Endothelial cell of umbilical vein (primary cell): ENCODE results near the gene GOLGA6L10. TPM values are rescaled to one million over a fixed set of nuclear protein-coding genes. Genes with fewer than 3 reads are reported as not detected.
"Not testable (repeated sequence)": the region's sequence is repeated elsewhere in the genome, so short reads cannot be mapped to it uniquely, and the experiment has no call there.

Experiments
- BruUV-seq: library from RNA; stranded (reverse); fragments of 400-500 nt; replicated peaks from 2 replicates; lab custom pipeline; 2021; lab: Mats Ljungman, UMichigan
- CTCF ChIA-PET: fragments of 300-600, 350-600 bp; sonication (Branson Sonifier 250); formaldehyde crosslinking; loops from one replicate; lab custom pipeline; 2021; ENCODE audit warnings: antibody characterized with exemption, inconsistent platforms; lab: Charles Lee
- POLR2A ChIA-PET: fragments of 300-600, 350-600 bp; sonication (Branson Sonifier 250); formaldehyde crosslinking; loops from one replicate; lab custom pipeline; 2021; ENCODE audit warnings: antibody characterized with exemption, inconsistent platforms; lab: Charles Lee
- DNase-seq: peaks from one replicate; pipeline ENCODE4 v3.0.0-alpha.2; 2011; ENCODE audit warnings: low read depth, low spot score
- FAIRE-seq: peaks from 2 replicates; lab custom pipeline; 2011; peaks lifted over from hg19 to GRCh38; lab: Jason Lieb, UNC
- H2AFZ ChIP-seq: 2 replicates; pipeline ENCODE4 v1.6.0; 2012; ENCODE audit warnings: low read depth, low read length, control low read depth, inconsistent platforms
- H3K27ac ChIP-seq: 2 replicates; pipeline ENCODE4 v1.5.1; 2011; ENCODE audit warnings: low read depth, mild to moderate bottlenecking, control low read depth, low read length, moderate library complexity; ENCODE audit not compliant: insufficient read depth
- H3K27me3 ChIP-seq, 2 experiments: 2 replicates each; pipeline versions ENCODE4 v1.6.0 to v1.6.1; 2011; ENCODE audit warnings: low read length in 2 of 2, mixed read lengths in 1 of 2; ENCODE audit not compliant: control insufficient read depth in 2 of 2, insufficient read depth in 2 of 2
- H3K36me3 ChIP-seq, 2 experiments: 2 replicates in 1 of 2; 3 replicates in 1 of 2; pipeline ENCODE4 v1.5.1; 2011; ENCODE audit warnings: low read length in 2 of 2, mild to moderate bottlenecking in 1 of 2, moderate library complexity in 1 of 2; ENCODE audit not compliant: control insufficient read depth in 2 of 2, insufficient read depth in 2 of 2; ENCODE audit errors: extremely low read depth in 1 of 2
- H3K4me1 ChIP-seq: 3 replicates; pipeline ENCODE4 v1.5.1; 2011; ENCODE audit warnings: mild to moderate bottlenecking, low read length; ENCODE audit not compliant: control insufficient read depth, insufficient read depth; ENCODE audit errors: extremely low read depth
- H3K4me2 ChIP-seq: 2 replicates; pipeline ENCODE4 v1.6.1; 2011; ENCODE audit warnings: low read length, control low read depth, mixed read lengths; ENCODE audit not compliant: insufficient read depth
- H3K4me3 ChIP-seq, 3 experiments: fragments of 200-600 bp in 1 of 3; sonication (generic), shearing (Covaris generic) in 1 of 3; replicated peaks in 1 of 3; 2 replicates each; pipeline ENCODE4 v1.5.1; 2011 to 2016; ENCODE audit warnings: control low read depth in 3 of 3, low read length in 3 of 3, mild to moderate bottlenecking in 2 of 3, inconsistent platforms in 1 of 3, low read depth in 1 of 3, moderate library complexity in 1 of 3; ENCODE audit not compliant: insufficient read depth in 1 of 3
- H3K79me2 ChIP-seq: 2 replicates; pipeline ENCODE4 v1.6.0; 2012; ENCODE audit warnings: low read length, inconsistent platforms; ENCODE audit not compliant: control insufficient read depth, insufficient read depth
- H3K9ac ChIP-seq: replicated peaks from 2 replicates; pipeline ENCODE3; 2011; ENCODE audit warnings: low read length, control low read depth; ENCODE audit not compliant: insufficient read depth; ENCODE audit errors: extremely low read depth
- H3K9me1 ChIP-seq: replicated peaks from 3 replicates; pipeline ENCODE4 v1.6.0; 2011; ENCODE audit warnings: mild to moderate bottlenecking, low read length; ENCODE audit not compliant: control insufficient read depth, insufficient read depth; ENCODE audit errors: extremely low read depth
- H3K9me3 ChIP-seq: replicated peaks from 2 replicates; pipeline ENCODE4 v1.5.1; 2012; ENCODE audit warnings: low read length, inconsistent platforms; ENCODE audit not compliant: control insufficient read depth, insufficient read depth
- H4K20me1 ChIP-seq: replicated peaks from 2 replicates; pipeline ENCODE3; 2011; ENCODE audit warnings: mild to moderate bottlenecking, low read length; ENCODE audit not compliant: control insufficient read depth, insufficient read depth; ENCODE audit errors: extremely low read depth
- EZH2 ChIP-seq: IDR thresholded peaks from 2 replicates; pipeline ENCODE4 v1.6.1; 2012; ENCODE audit warnings: borderline replicate concordance, low read depth, mild to moderate bottlenecking, moderate library complexity, low read length, inconsistent platforms; ENCODE audit not compliant: severe bottlenecking
- FOS ChIP-seq: IDR thresholded peaks from 2 replicates; pipeline ENCODE4 v1.6.1; 2011; ENCODE audit warnings: mild to moderate bottlenecking, low read length, moderate library complexity, borderline replicate concordance; ENCODE audit not compliant: insufficient read depth
- JUN ChIP-seq: IDR thresholded peaks from 2 replicates; pipeline ENCODE4 v1.6.1; 2011; ENCODE audit warnings: borderline replicate concordance, low read depth; ENCODE audit not compliant: insufficient read length, insufficient read depth
- MYC ChIP-seq: IDR thresholded peaks from one replicate; pipeline ENCODE4 v1.6.1; 2011; ENCODE audit warnings: mild to moderate bottlenecking, low read depth, low read length
- dilution Hi-C: fragments of 300-500 bp; cut with MboI; formaldehyde crosslinking; loops from one replicate; pipeline ENCODE4 v1.15.0; 2019; ENCODE audit warnings: low sequenced_read_pairs; ENCODE audit not compliant: extremely low pct_ligation_motif_present
- intact Hi-C: fragments of 100-400 bp; cut with micrococcal nuclease; formaldehyde crosslinking; loops from one replicate; pipeline ENCODE4 v1.10.0; 2022
- polyA plus RNA-seq, 4 experiments: library from polyadenylated mRNA; depleted of rRNA in 3 of 4; stranded (reverse) in 3 of 4; unstranded in 1 of 4; fragments of >200 nt; gene quantifications; 2 replicates each; pipeline versions ENCODE4 v1.2.1 to v1.2.3, GENCODE V29; 2011 to 2012; ENCODE audit warnings: missing spikeins in 1 of 4
- total RNA-seq: library from RNA; stranded (reverse); gene quantifications from 2 replicates; pipeline ENCODE4 v1.2.3, GENCODE V29; 2021
- TF ChIP-seq, protein P1 (sequence below), 2 donors: IDR thresholded peaks; 1 replicate in 1 of 2; 2 replicates in 1 of 2; pipeline ENCODE4 v1.5.1; 2011; ENCODE audit warnings: low read length in 2 of 2, mild to moderate bottlenecking in 2 of 2, moderate library complexity in 2 of 2, control low read depth in 1 of 2, inconsistent platforms in 1 of 2, low read depth in 1 of 2; ENCODE audit not compliant: insufficient read depth in 1 of 2; ENCODE audit errors: extremely low read depth in 1 of 2
- TF ChIP-seq, protein P2 (sequence below): IDR thresholded peaks from 2 replicates; pipeline ENCODE4 v1.6.1; 2011; ENCODE audit not compliant: insufficient read depth, insufficient read length

GOLGA6L10 gene
- total and polyA plus RNA-seq, 2 donors (not counting 3 experiments of a cell fraction or from before 2014, with no cell fraction given), result 1.2 to 3.9 TPM

DNA sequence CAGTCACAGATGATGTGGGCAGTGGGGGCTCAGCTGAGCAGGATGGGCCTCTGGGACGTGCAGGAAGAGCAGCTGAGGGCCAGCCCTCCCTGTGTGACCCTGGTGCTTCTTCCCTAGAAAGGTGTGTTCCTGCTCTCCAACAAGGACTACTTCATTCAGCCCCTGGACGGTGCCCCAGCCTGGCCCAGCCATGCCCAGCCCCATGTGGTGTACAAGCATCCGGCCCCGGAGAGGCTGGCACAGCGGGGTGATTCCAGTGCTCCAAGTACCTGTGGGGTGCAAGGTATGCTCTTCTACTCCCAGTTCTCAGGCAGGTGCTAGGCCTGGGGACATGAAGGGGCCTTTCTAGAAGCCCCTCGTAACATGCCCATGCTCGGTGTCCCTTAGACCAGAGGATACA, 48.4 kb downstream of the GOLGA6L10 start:
- Histone ChIP-seq H2AFZ (no peak overlapping the region), H3K27me3 (no peaks in the 10 kb centered on the region), H3K4me2 (no peak overlapping the region), H3K9me1 (no peaks in the 10 kb centered on the region), H3K79me2 (no peaks in the 10 kb centered on the region), H3K9ac (no peak overlapping the region), H3K27ac (no peak overlapping the region), H3K4me1 (no peaks in the 10 kb centered on the region), H3K4me3 (no peak overlapping the region), H4K20me1 (no peaks in the 10 kb centered on the region), H3K36me3 (no peaks in the 10 kb centered on the region), H3K9me3 (no peaks in the 10 kb centered on the region)
- ChIA-PET POLR2A (no interaction called here), CTCF (no interaction called here)
- intact Hi-C loops, result no loop called here
- FAIRE-seq (no peak), DNase-seq (no peak)
- BruUV-seq, result no TSS peak
- no peak for TF ChIP-seq FOS
- TF ChIP-seq, protein P1, sequence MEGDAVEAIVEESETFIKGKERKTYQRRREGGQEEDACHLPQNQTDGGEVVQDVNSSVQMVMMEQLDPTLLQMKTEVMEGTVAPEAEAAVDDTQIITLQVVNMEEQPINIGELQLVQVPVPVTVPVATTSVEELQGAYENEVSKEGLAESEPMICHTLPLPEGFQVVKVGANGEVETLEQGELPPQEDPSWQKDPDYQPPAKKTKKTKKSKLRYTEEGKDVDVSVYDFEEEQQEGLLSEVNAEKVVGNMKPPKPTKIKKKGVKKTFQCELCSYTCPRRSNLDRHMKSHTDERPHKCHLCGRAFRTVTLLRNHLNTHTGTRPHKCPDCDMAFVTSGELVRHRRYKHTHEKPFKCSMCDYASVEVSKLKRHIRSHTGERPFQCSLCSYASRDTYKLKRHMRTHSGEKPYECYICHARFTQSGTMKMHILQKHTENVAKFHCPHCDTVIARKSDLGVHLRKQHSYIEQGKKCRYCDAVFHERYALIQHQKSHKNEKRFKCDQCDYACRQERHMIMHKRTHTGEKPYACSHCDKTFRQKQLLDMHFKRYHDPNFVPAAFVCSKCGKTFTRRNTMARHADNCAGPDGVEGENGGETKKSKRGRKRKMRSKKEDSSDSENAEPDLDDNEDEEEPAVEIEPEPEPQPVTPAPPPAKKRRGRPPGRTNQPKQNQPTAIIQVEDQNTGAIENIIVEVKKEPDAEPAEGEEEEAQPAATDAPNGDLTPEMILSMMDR (IDR thresholded peaks at IDR 0.05; ENCODE audit: extremely low read depth in 1 of 2, insufficient read depth in 1 of 2, low read depth in 1 of 2, low read length in 2 of 2), result no peak
- no peak for TF ChIP-seq MYC
- TF ChIP-seq, protein P2, sequence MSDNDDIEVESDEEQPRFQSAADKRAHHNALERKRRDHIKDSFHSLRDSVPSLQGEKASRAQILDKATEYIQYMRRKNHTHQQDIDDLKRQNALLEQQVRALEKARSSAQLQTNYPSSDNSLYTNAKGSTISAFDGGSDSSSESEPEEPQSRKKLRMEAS, result no peak
- TF ChIP-seq JUN, result no peak
- no peak for TF ChIP-seq EZH2
- dilution Hi-C loops, result no loop called here

DNA sequence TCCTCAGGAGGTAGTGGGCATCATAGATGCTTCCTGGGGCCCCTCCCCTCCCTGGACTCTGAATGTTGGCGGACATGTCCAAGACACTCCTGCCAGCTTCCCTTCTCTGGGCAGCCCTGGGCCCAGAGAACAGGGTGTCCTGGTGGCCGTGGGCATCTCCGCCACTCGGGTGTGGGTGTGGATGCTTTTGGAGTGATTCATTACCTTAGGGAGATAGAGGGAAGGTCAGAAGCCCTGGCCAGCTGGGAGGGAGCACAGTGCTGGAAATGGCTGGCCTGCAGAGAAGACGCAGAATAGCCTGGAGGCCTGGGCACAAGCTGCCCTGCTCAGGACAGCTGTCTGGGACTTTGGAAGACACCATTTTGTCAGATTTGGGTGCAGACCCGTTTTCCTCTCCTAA, 48.9 kb downstream of the GOLGA6L10 start:
- H3K27me3 ChIP-seq, H2AFZ ChIP-seq, H3K9ac ChIP-seq, FAIRE-seq, H3K79me2 ChIP-seq, BruUV-seq, H3K4me1 ChIP-seq, H3K4me3 ChIP-seq, H3K27ac ChIP-seq, H3K36me3 ChIP-seq, H3K9me3 ChIP-seq, DNase-seq, H3K4me2 ChIP-seq, POLR2A ChIA-PET, dilution Hi-C loops, H3K9me1 ChIP-seq, CTCF ChIA-PET, intact Hi-C loops, H4K20me1 ChIP-seq: not testable (repeated sequence)

DNA sequence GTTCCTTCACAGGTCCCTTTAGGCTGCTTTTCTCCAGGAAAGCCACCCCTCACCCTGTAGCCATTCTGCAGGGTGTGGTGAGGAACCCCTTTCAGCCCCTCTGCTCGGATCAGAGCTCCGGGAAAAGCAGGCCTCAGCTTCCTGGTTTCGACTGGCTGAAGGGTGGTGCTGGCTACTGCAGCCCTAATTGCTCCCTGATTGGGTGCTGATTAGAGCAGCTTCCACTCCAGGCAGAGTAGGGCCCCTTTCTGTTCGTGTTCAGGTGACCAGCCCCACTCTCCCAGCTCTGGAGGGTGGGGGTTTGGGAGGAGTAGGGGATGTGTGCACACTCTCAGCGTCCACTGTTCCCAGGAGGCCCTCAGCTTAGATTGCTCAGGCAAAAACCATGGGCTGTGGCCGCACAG, 49.8 kb downstream of the GOLGA6L10 start:
- dilution Hi-C loops, FAIRE-seq, intact Hi-C loops: not testable (repeated sequence)

More for the DNA sequence above, 49.8 kb downstream of the GOLGA6L10 start:
- H3K9ac ChIP-seq, BruUV-seq, POLR2A ChIA-PET, H3K4me1 ChIP-seq, H3K4me2 ChIP-seq, H2AFZ ChIP-seq, H3K36me3 ChIP-seq, H3K27ac ChIP-seq, H4K20me1 ChIP-seq, H3K27me3 ChIP-seq, H3K4me3 ChIP-seq, CTCF ChIA-PET, DNase-seq, H3K79me2 ChIP-seq, H3K9me3 ChIP-seq, H3K9me1 ChIP-seq: not testable (repeated sequence)
